ENCODE measurements around the gene THEMIS. TPM values are rescaled to one million over a fixed set of nuclear protein-coding genes. Genes with fewer than 3 reads are reported as not detected.

THEMIS gene
- total RNA-seq, 1 experiment from 2014 or later = not detected

- ChIA-PET CTCF (interaction anchor here (1.0 kb wide), 1 partner anchor 114 kb away, joined by 3 read pairs; no protein-coding TSS in a partner anchor), POLR2A (no interaction called here)
- no peaks in the 10 kb centered on the region for H3K9me3 Mint-ChIP-seq
- TF ChIP-seq GTF2I (CRISPR knock-in tag; conservative IDR thresholded peaks at IDR 0.05) (no peak), PREB (CRISPR knock-in tag; IDR thresholded peaks at IDR 0.05; ENCODE audit: borderline replicate concordance) (no peak), AFF4 (CRISPR knock-in tag; IDR thresholded peaks at IDR 0.05; ENCODE audit: borderline replicate concordance) (no peak), CDX4 (CRISPR knock-in tag; IDR thresholded peaks at IDR 0.05; ENCODE audit: borderline replicate concordance) (no peak), ZNF671 (CRISPR knock-in tag; IDR thresholded peaks at IDR 0.05) (no peak), HMGA2 (CRISPR knock-in tag; IDR thresholded peaks at IDR 0.05) (no peak), NFE2L1 (CRISPR knock-in tag; IDR thresholded peaks at IDR 0.05) (no peak), E2F5 (CRISPR knock-in tag; IDR thresholded peaks at IDR 0.05) (no peak), ZNF512 (CRISPR knock-in tag; IDR thresholded peaks at IDR 0.05; ENCODE audit: borderline replicate concordance) (no peak), FOXP1 (CRISPR knock-in tag; IDR thresholded peaks at IDR 0.05; ENCODE audit: borderline replicate concordance) (no peak), ZSCAN18 (CRISPR knock-in tag; IDR thresholded peaks at IDR 0.05) (no peak), NFATC4 (CRISPR knock-in tag; IDR thresholded peaks at IDR 0.05) (no peak), ATF2 (CRISPR knock-in tag; IDR thresholded peaks at IDR 0.05; ENCODE audit: borderline replicate concordance, low read depth) (no peak), HMGXB4 (CRISPR knock-in tag; IDR thresholded peaks at IDR 0.05) (no peak), ZNF281 (CRISPR knock-in tag; IDR thresholded peaks at IDR 0.05) (no peak)
- no peak overlapping the region for H3K4me3 Mint-ChIP-seq
- ATAC-seq (no peak), DNase-seq (ENCODE audit: low spot score) (no peak)
- H3K36me3 Mint-ChIP-seq = no peaks in the 10 kb centered on the region
- no peak overlapping the region for H3K27ac Mint-ChIP-seq
- no peaks in the 10 kb centered on the region for H3K4me1 Mint-ChIP-seq
- no peaks in the 10 kb centered on the region for H3K27me3 Mint-ChIP-seq (ENCODE audit: low read depth)
These were observed 58.3 kb downstream of the THEMIS start for GRCh38 chr6:127842562-127842961.
